NB4 (cell line): ENCODE results near the gene MED14.

ENCODE experiments used
- CTCF ChIP-seq: IDR thresholded peaks from one replicate; pipeline ENCODE4 v1.5.1; 2012; ENCODE audit warnings: low read depth, low read length
- MAX ChIP-seq: IDR thresholded peaks from 2 replicates; pipeline ENCODE4 v1.6.1; 2011; ENCODE audit warnings: low read depth, low read length
- MYC ChIP-seq: IDR thresholded peaks from 2 replicates; pipeline ENCODE4 v1.6.1; 2011; ENCODE audit warnings: low read depth, low read length
- POLR2A ChIP-seq: IDR thresholded peaks from 2 replicates; pipeline ENCODE4 v1.6.1; 2011; ENCODE audit warnings: mild to moderate bottlenecking; ENCODE audit not compliant: insufficient read length; ENCODE audit errors: extremely low read depth

- TF ChIP-seq CTCF (no peak), POLR2A (no peak), MYC (no peak), MAX (no peak)
These were observed 29.6 kb downstream of the MED14 start for GRCh38 chrX:40705658-40706312.
